Panc1 (cell line): ENCODE measurements around the gene TTPAL. TPM values are rescaled to one million over a fixed set of nuclear protein-coding genes. Genes with fewer than 3 reads are reported as not detected.

Experiments used
- ATAC-seq: fragments of 200-7000 bp; cut with Tn5 transposase; 2 replicates; pipeline ENCODE4 v1.9.1; 2020; ENCODE audit warnings: mild to moderate bottlenecking, moderate library complexity
- BruUV-seq: library from RNA; stranded (reverse); fragments of 400-500 nt; replicated peaks from 2 replicates; lab custom pipeline; 2021; lab: Mats Ljungman, UMichigan
- CTCF ChIA-PET: fragments of 300-600 bp; sonication (Branson Sonifier 250); formaldehyde crosslinking; loops from one replicate; lab custom pipeline; 2022; ENCODE audit warnings: antibody characterized with exemption; lab: Charles Lee
- POLR2A ChIA-PET: fragments of 300-600 bp; sonication (Branson Sonifier 250); formaldehyde crosslinking; loops from one replicate; lab custom pipeline; 2022; ENCODE audit warnings: antibody characterized with exemption; lab: Charles Lee
- DNase-seq: peaks from one replicate; pipeline ENCODE4 v3.0.0-alpha.2; 2010; ENCODE audit warnings: low read depth, low spot score
- H3K27ac ChIP-seq: 2 replicates; pipeline ENCODE4 v1.5.1; 2011; ENCODE audit warnings: mild to moderate bottlenecking, low read length, inconsistent platforms
- H3K27me3 ChIP-seq: fragments of 200-500 bp; sonication (Bioruptor generic); 2 replicates; pipeline ENCODE4 v1.6.0; 2014; ENCODE audit warnings: low read length, inconsistent platforms; ENCODE audit not compliant: control insufficient read depth, insufficient read depth
- H3K36me3 ChIP-seq: fragments of 200-500 bp; sonication (Bioruptor generic); 2 replicates; pipeline ENCODE4 v1.5.1; 2014; ENCODE audit warnings: inconsistent platforms, mild to moderate bottlenecking, low read length, moderate library complexity; ENCODE audit not compliant: control insufficient read depth, insufficient read depth
- H3K4me1 ChIP-seq: 2 replicates; pipeline ENCODE4 v1.5.1; 2011; ENCODE audit warnings: inconsistent platforms, mild to moderate bottlenecking, low read length, moderate library complexity; ENCODE audit not compliant: control insufficient read depth, insufficient read depth
- H3K4me3 ChIP-seq, 2 experiments: 2 replicates each; pipeline ENCODE4 v1.5.1; 2011 to 2012; ENCODE audit warnings: low read depth in 2 of 2, low read length in 2 of 2, mild to moderate bottlenecking in 2 of 2, inconsistent platforms in 1 of 2, moderate library complexity in 1 of 2
- H3K9me3 ChIP-seq: fragments of 200-500 bp; sonication (Bioruptor generic); 2 replicates; pipeline ENCODE4 v1.5.1; 2014; ENCODE audit warnings: low read depth, mild to moderate bottlenecking, inconsistent platforms, low read length, moderate library complexity; ENCODE audit not compliant: control insufficient read depth, insufficient read depth
- CTCF ChIP-seq: fragments of 450-650 bp; IDR thresholded peaks from 2 replicates; pipeline ENCODE4 v1.5.1; 2017; ENCODE audit warnings: mild to moderate bottlenecking
- POLR2AphosphoS5 ChIP-seq: IDR thresholded peaks from 2 replicates; pipeline ENCODE4 v1.6.1; 2012; ENCODE audit warnings: mild to moderate bottlenecking, low read depth, low read length, moderate library complexity
- REST ChIP-seq, 2 experiments: IDR thresholded peaks; 2 replicates each; pipeline ENCODE4 v1.6.1; 2011 to 2012; ENCODE audit warnings: low read depth in 2 of 2, control low read depth in 1 of 2, low read length in 1 of 2, mild to moderate bottlenecking in 1 of 2, moderate library complexity in 1 of 2; ENCODE audit not compliant: insufficient read depth in 1 of 2
- SIN3A ChIP-seq: IDR thresholded peaks from 2 replicates; pipeline ENCODE4 v1.6.1; 2012; ENCODE audit warnings: low read depth, mild to moderate bottlenecking, low read length, moderate library complexity, borderline replicate concordance; ENCODE audit not compliant: insufficient read depth
- TCF7L2 ChIP-seq: IDR thresholded peaks from 2 replicates; pipeline ENCODE4 v1.6.1; 2011; ENCODE audit warnings: mild to moderate bottlenecking, low read depth, low read length, inconsistent platforms
- in situ Hi-C: cut with HindIII; loops from 2 replicates; pipeline ENCODE4 v1.10.0; 2016; ENCODE audit warnings: low sequenced_read_pairs, low pct_unique_long_range_greater_than_20kb
- intact Hi-C: fragments of 100-400 bp; cut with micrococcal nuclease; formaldehyde crosslinking; loops from one replicate; pipeline ENCODE4 v1.10.0; 2022; ENCODE audit not compliant: unreplicated experiment
- total RNA-seq: library from RNA; stranded (reverse); gene quantifications from one replicate; pipeline ENCODE4 v1.2.1, GENCODE V29; 2021; ENCODE audit not compliant: unreplicated experiment

TTPAL gene
- total RNA-seq, 1 experiment from 2014 or later, result 37.4 TPM

- H3K36me3 ChIP-seq, result no peaks in the 10 kb centered on the region
- no peak overlapping the region for H3K27ac ChIP-seq
- ChIA-PET CTCF (interaction anchor here (0.7 kb wide), 1 partner anchor 57 kb away, joined by 5 read pairs; no protein-coding TSS in a partner anchor), POLR2A (no interaction called here)
- TF ChIP-seq POLR2AphosphoS5, result no peak
- TF ChIP-seq SIN3A, result no peak
- no peak for TF ChIP-seq REST (IDR thresholded peaks at IDR 0.05; ENCODE audit: insufficient read depth in 1 of 2, low read depth in 2 of 2, low read length in 1 of 2)
- TF ChIP-seq TCF7L2, result no peak
- no peak for TF ChIP-seq CTCF
- H3K4me1 ChIP-seq, result no peaks in the 10 kb centered on the region
- DNase-seq, result no peak
- intact Hi-C loops, result no loop called here
- no TSS peak for BruUV-seq
- in situ Hi-C loops, result no loop called here
- no peak overlapping the region for H3K4me3 ChIP-seq
- H3K27me3 ChIP-seq, result no peaks in the 10 kb centered on the region; the same call in none of the 2 replicates
- ATAC-seq, result no peak
- no peaks in the 10 kb centered on the region for H3K9me3 ChIP-seq
Observed at GRCh38 chr20:44437497-44437896, 38.2 kb upstream of the TTPAL start.

- H3K9me3 ChIP-seq, result no peaks in the 10 kb centered on the region
- H3K27me3 ChIP-seq, result no peaks in the 10 kb centered on the region
- intact Hi-C loops, result no loop called here
- no TSS peak for BruUV-seq
- in situ Hi-C loops, result no loop called here
- ChIA-PET CTCF (no interaction called here), POLR2A (no interaction called here)
- no peaks in the 10 kb centered on the region for H3K36me3 ChIP-seq
- no peak overlapping the region for H3K27ac ChIP-seq
- no peaks in the 10 kb centered on the region for H3K4me1 ChIP-seq
- no peak overlapping the region for H3K4me3 ChIP-seq
- TF ChIP-seq SIN3A (no peak), TCF7L2 (no peak), REST (IDR thresholded peaks at IDR 0.05; ENCODE audit: insufficient read depth in 1 of 2, low read depth in 2 of 2, low read length in 1 of 2) (no peak)
- ATAC-seq, result no peak
- DNase-seq, result no peak
Observed at GRCh38 chr20:44438782-44439181, 36.9 kb upstream of the TTPAL start.
